K562 (cell line): Measurements from ENCODE around the gene SAT2. TPM values are rescaled to one million over a fixed set of nuclear protein-coding genes. Genes with fewer than 3 reads are reported as not detected.

Experiments used
- ARID4B ChIP-seq: sonication (generic); formaldehyde crosslinking; IDR thresholded peaks from 2 replicates; pipeline ENCODE4 v1.8.0; 2022; ENCODE audit warnings: mild to moderate bottlenecking, missing genetic modification reagents
- CREM ChIP-seq: IDR thresholded peaks from 2 replicates; pipeline ENCODE4 v1.6.1; 2014; ENCODE audit warnings: antibody characterized with exemption, low read depth
- ETS2 ChIP-seq: IDR thresholded peaks from 2 replicates; pipeline ENCODE4 v1.6.1; 2016; ENCODE audit warnings: borderline replicate concordance, missing genetic modification characterization, mild to moderate bottlenecking, moderate library complexity, missing compliant biosample characterization; ENCODE audit not compliant: poor library complexity, severe bottlenecking
- MCM5 ChIP-seq: fragments of 450-650 bp; IDR thresholded peaks from 2 replicates; pipeline ENCODE4 v1.6.1; 2016; ENCODE audit warnings: low read depth
- NRF1 ChIP-seq, 2 experiments: fragments of 450-650 bp; IDR thresholded peaks in 1 of 2; conservative IDR thresholded peaks in 1 of 2; 2 replicates each; pipeline ENCODE4 v1.6.1; 2014; ENCODE audit warnings: mild to moderate bottlenecking in 2 of 2
- PHF21A ChIP-seq: fragments of 450-650 bp; IDR thresholded peaks from 2 replicates; pipeline ENCODE4 v1.6.1; 2017; ENCODE audit warnings: low read depth, borderline replicate concordance
- RBBP5 ChIP-seq: fragments of 200-600 bp; sonication (generic); IDR thresholded peaks from 2 replicates; pipeline ENCODE4 v1.6.1; 2012; ENCODE audit warnings: borderline replicate concordance, mild to moderate bottlenecking, low read length, control low read depth, inconsistent platforms; ENCODE audit not compliant: insufficient read depth, poor library complexity, severe bottlenecking
- TCF7 ChIP-seq: sonication (generic); IDR thresholded peaks from 2 replicates; pipeline ENCODE4 v1.6.1; 2016; ENCODE audit warnings: antibody characterized with exemption, borderline replicate concordance
- ZNF592 ChIP-seq: fragments of 450-650 bp; IDR thresholded peaks from 2 replicates; pipeline ENCODE4 v1.6.1; 2017; ENCODE audit warnings: antibody characterized with exemption, mild to moderate bottlenecking
- ZNF696 ChIP-seq: fragments of 250-450 bp; sonication (Bioruptor Pico); conservative IDR thresholded peaks from 2 replicates; pipeline ENCODE4 v1.4.0; 2020; ENCODE audit warnings: mild to moderate bottlenecking, moderate library complexity
- ZNF780A ChIP-seq: fragments of 250-450 bp; sonication (Bioruptor Pico); IDR thresholded peaks from 2 replicates; pipeline ENCODE4 v1.5.0; 2021; ENCODE audit warnings: mild to moderate bottlenecking
- polyA plus RNA-seq, 8 experiments: library from polyadenylated mRNA; depleted of rRNA in 4 of 8; stranded (reverse) in 5 of 8; unstranded in 3 of 8; fragments of >200 nt; fragmentation: Nextera tagmentation in 2 of 8; fragmentation: Illumina TruSeq in 1 of 8; extraction: Ambion mirVana in 2 of 8; extraction: Trizol in 1 of 8; gene quantifications; 2 replicates each; pipeline versions ENCODE4 v1.2.1 to v1.2.3, GENCODE V29; 2011 to 2014; ENCODE audit warnings: inconsistent platforms in 1 of 8, missing spikeins in 1 of 8
- total RNA-seq, 7 experiments: library from RNA; depleted of rRNA in 6 of 7; stranded (reverse); fragments of >200 nt in 6 of 7; fragmentation: Illumina TruSeq in 2 of 7; extraction: Trizol in 2 of 7; gene quantifications; 2 replicates each; pipeline versions ENCODE4 v1.2.1 to v1.2.3, GENCODE V29; 2011 to 2021; ENCODE audit warnings: low replicate concordance in 1 of 7
- TF ChIP-seq, protein P1 (sequence below): IDR thresholded peaks from 2 replicates; pipeline ENCODE4 v1.6.1; 2014; ENCODE audit warnings: antibody characterized with exemption
- TF ChIP-seq, protein P2 (sequence below): sonication (generic); IDR thresholded peaks from 2 replicates; pipeline ENCODE4 v1.6.1; 2016
- TF ChIP-seq, protein P3 (sequence below): fragments of 450-650 bp; IDR thresholded peaks from 2 replicates; pipeline ENCODE4 v1.6.1; 2017; ENCODE audit warnings: mild to moderate bottlenecking, moderate library complexity

The SAT2 gene
- total and polyA plus RNA-seq, 9 of the 15 experiments (the other 6 are each of a cell fraction or from before 2014, with no cell fraction given) = 2.0 to 8.0 (median 5.3) TPM

- TF ChIP-seq ZNF780A = no peak
- TF ChIP-seq PHF21A = no peak
- TF ChIP-seq TCF7 = no peak
- no peak for TF ChIP-seq ZNF696 (CRISPR knock-in tag)
- TF ChIP-seq CREM = no peak
- TF ChIP-seq ETS2 = no peak
- TF ChIP-seq, protein P1, sequence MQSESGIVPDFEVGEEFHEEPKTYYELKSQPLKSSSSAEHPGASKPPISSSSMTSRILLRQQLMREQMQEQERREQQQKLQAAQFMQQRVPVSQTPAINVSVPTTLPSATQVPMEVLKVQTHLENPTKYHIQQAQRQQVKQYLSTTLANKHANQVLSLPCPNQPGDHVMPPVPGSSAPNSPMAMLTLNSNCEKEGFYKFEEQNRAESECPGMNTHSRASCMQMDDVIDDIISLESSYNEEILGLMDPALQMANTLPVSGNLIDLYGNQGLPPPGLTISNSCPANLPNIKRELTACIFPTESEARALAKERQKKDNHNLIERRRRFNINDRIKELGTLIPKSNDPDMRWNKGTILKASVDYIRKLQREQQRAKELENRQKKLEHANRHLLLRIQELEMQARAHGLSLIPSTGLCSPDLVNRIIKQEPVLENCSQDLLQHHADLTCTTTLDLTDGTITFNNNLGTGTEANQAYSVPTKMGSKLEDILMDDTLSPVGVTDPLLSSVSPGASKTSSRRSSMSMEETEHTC = peak; percentile 52; the same call in 1 of the 2 replicates
- TF ChIP-seq NRF1 (conservative IDR thresholded peaks at IDR 0.05 in 1 of 2, IDR thresholded peaks at IDR 0.05 in 1 of 2) = 0 out of 4 replicates have a peak, but pooled peaks of 1 of the 2 experiments have one; percentile 19
- TF ChIP-seq MCM5 = no peak
- TF ChIP-seq, protein P2, sequence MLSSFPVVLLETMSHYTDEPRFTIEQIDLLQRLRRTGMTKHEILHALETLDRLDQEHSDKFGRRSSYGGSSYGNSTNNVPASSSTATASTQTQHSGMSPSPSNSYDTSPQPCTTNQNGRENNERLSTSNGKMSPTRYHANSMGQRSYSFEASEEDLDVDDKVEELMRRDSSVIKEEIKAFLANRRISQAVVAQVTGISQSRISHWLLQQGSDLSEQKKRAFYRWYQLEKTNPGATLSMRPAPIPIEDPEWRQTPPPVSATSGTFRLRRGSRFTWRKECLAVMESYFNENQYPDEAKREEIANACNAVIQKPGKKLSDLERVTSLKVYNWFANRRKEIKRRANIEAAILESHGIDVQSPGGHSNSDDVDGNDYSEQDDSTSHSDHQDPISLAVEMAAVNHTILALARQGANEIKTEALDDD = peak; percentile 78
- peak; percentile 13 for TF ChIP-seq RBBP5
- TF ChIP-seq ARID4B = no peak
- TF ChIP-seq, protein P3, sequence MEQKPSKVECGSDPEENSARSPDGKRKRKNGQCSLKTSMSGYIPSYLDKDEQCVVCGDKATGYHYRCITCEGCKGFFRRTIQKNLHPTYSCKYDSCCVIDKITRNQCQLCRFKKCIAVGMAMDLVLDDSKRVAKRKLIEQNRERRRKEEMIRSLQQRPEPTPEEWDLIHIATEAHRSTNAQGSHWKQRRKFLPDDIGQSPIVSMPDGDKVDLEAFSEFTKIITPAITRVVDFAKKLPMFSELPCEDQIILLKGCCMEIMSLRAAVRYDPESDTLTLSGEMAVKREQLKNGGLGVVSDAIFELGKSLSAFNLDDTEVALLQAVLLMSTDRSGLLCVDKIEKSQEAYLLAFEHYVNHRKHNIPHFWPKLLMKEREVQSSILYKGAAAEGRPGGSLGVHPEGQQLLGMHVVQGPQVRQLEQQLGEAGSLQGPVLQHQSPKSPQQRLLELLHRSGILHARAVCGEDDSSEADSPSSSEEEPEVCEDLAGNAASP = no peak
- peak; percentile 23; the same call in 1 of the 2 replicates for TF ChIP-seq ZNF592
Observed at GRCh38 chr17:7579001-7579833, 48.4 kb downstream of the SAT2 start, which contains the start of gene CD68 (continued).
